CD4-positive, alpha-beta T cell treated with Interleukin-12 subunit alpha and Interleukin-12 subunit beta, for 1 hour (primary cell): Measurements from ENCODE around the gene CMPK2.

ENCODE experiments used
- DNase-seq: peaks from one replicate; pipeline ENCODE4 v3.0.0-alpha.2; 2020

Gene CMPK2

GRCh38 chr2:6800553-6800952, 65.2 kb downstream of the CMPK2 start:
- DNase-seq, result no peak
